GM23338 (cell line): ENCODE data around the gene APBB1IP.

Experiments used
- CTCF ChIP-seq, 2 experiments: fragments of 200-600 bp in 1 of 2; sonication (generic) in 1 of 2; conservative IDR thresholded peaks; 2 replicates each; pipeline versions ENCODE4 v1.5.1 to v1.6.1; 2016 to 2017; ENCODE audit warnings: antibody characterized with exemption in 2 of 2, low read depth in 2 of 2, mild to moderate bottlenecking in 2 of 2, moderate library complexity in 1 of 2
- EZH2 ChIP-seq: fragments of 200-600 bp; sonication (generic); IDR thresholded peaks from one replicate; pipeline ENCODE4 v1.8.0; 2017; ENCODE audit warnings: antibody characterized with exemption, mild to moderate bottlenecking, low read depth; ENCODE audit not compliant: unreplicated experiment
- REST ChIP-seq: IDR thresholded peaks from one replicate; pipeline ENCODE4 v1.6.1; 2018; ENCODE audit warnings: antibody characterized with exemption; ENCODE audit not compliant: unreplicated experiment

GRCh38 chr10:26586211-26586610 lies 148.1 kb downstream of the APBB1IP start:
- TF ChIP-seq REST (no peak), EZH2 (no peak), CTCF (conservative IDR thresholded peaks at IDR 0.05; ENCODE audit: low read depth in 2 of 2) (no peak)
